Fibroblast of upper back skin (primary cell): ENCODE results near the gene MAP4K2.
A peak's percentile ranks its signal among the peaks of the same experiment; 100 is the strongest.

Experiments
- DNase-seq: peaks from one replicate; pipeline ENCODE4 v3.0.0-alpha.2; 2013

The MAP4K2 gene

DNA sequence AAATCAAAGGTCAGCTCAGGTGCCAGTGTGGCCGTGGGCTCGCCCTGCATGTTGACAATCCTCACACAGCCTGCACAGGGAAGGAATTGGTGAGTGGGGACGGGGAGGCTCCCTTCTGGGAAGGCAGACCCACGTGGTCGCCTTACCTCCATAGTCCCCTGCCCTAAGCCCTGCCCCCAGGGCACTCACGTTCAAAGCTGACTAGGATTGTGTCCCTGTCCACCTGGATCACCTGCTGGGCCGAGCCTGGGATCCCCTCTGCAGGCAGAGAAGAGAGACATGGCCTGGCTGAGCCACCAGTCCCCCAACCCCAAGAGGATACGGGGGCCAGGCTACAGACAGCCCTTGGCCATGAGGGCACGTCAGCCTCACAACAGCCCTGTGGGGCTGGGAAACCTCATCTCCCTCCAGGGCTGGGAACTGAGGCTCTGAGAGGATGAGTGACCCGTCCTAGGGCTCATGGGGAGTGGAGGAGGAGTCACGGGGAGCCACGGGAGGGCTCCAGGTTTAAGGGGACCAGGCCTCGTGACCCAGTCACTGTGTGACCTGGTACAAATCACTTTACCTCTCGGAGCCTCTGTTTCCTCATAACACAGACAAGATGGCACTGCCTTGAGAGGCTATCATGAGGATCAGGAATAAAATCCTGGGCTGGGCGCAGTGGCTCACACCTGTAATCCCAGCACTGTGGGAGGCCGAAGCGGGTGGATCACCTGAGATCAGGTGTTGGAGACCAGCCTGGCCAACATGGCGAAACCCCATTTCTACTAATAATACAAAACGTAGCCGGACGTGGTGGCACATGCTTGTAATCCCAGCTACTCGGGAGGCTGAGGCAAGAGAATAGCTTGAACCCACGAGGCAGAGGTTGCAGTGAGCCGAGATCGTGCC is 12.6 kb downstream of the MAP4K2 start:
- DNase-seq: no peak

GRCh38 chr11:64789331-64790204 is 13.4 kb downstream of the MAP4K2 start:
- no peak for DNase-seq

GRCh38 chr11:64788321-64789215 is 14.4 kb downstream of the MAP4K2 start:
- DNase-seq: no peak

DNA sequence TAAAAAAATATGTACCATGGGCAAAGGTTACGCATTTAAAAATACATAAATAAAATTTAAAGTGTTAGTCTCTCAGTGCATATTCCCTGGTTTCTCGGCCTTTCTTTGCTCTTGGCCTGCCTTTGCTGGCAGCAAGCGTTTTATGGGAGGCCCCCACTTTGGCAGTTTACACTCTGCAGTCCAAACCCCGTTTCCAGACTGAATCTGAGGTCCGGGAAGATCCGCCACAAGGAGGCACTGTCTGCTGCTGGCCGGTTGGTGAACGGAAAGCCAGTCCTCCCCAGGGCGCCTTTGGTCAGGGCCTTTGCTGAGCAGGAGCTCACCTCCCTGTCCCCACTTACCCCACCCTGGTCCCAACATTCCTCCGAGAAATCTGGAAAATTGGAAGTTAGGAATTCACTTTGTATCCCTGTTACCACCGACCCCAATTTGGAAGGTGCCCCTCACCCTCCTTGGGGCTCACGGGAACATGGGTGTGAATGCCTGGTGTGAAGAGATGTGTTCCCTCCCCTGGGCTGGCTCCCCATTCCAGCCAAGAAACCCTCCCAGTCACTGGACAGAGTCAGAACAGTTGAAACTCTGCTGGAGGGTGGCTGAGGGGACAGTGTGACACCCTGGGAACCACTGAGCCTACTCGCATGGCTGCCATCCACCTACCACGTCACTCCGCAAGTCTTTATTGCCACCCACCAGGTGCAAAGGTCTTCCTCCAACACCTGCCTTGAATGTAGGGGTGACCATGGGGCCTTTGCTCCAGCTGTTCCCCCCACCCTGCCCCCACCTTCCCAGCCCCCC is 15.3 kb downstream of the MAP4K2 start:
- peak; percentile 32 for DNase-seq

- no peak for DNase-seq
Measured at GRCh38 chr11:64786308-64786707, 16.7 kb downstream of the MAP4K2 start.

GRCh38 chr11:64784813-64785581 is 18.0 kb downstream of the MAP4K2 start:
- no peak for DNase-seq

DNA sequence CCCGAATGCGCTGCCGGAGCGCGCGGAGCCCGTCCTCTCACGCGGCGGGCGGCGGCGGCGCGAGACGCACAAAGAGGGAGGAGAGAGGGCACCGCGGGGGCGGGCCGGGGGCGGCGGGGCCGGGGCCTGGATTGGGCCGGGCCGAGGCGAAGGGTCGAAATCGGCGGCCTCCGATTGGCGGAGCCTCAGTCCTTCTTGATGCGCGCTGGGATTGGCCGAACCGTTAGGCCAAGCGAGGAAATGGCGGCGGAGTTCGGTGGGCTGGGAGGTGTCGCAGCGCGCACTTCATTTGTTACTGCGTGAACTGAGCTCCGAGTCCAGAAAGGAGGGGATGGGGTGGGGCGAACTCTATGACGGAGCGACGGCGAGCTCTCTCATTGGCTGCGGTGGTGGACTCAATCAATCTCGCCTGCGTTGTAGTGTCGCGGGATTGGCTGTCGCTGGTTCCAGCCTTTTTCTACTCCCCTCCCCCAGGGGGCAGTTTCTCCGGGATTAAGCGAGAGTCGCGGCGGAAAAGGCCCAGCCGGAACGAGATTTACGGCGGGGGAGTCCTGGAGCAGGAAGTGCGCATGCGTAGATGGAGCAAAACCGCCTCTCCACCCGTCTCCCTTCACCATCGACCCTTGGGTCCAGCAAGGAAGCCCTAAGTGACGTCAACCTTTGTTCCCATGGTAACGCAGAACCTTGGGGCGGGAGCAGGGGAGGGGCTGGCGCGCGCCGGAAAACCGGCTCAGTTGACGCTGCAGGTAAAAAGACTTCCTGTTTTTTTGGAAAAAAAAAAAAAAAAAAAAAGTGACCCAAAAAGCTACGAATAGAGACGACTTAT is 24.3 kb downstream of the MAP4K2 start, which contains the start of gene SF1:
SF1 (minus strand) TSS at position 70 of the 826 bp plus-strand sequence. CDS start 150 bp downstream, outside the sequence.
- DNase-seq: peak; percentile 100

DNA sequence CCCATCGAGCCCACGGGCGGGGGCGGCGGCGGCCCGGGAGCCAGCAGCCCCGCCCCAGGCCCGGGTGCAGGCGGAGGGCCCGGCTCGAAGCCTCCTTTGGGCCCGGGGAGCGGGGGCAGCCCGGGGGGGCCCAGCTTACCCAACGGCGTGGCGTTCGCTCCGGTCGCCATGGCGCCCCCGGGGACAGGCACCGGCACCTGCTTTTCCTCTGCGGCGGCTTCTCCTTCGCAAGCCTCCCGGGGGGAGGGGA is 24.9 kb downstream of the MAP4K2 start:
- DNase-seq: no peak

DNA sequence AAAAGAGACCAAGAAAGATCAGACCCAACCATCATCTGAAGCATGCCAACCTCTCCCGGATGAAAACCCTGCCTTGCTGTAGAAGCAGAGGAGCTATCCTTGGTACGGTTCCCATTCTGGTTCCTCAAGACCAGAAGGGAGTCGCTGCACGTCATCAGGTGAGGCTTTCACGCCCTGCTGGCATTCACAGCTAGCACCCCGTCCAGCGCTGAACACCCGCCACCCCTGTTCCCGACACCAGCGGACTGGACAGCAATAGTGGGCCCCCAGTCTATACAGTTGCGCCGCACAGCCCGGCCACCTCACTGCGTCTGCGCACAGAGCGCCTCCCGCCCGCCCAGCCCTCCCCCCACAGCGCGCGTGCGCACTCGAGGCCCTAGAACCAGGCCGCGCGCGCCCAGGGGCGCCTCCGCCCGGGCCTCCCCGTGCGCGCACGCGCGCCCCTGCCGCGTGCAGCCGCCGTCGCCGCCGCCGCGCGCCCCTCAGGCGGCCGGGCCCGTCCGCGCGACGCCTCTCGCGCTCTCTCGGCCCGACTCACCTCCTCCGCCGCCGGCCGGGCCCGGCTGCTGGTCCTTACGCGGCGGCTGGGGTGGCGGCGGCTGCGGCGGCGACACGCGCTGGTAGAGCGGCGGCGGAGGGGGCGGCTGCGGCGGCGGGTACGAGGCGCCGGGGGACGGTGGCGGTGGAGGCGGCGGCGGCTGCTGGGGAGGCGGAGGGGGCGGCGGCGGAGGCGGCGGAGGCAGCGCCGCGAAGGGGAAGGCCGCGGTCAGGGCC is 25.4 kb downstream of the MAP4K2 start:
- peak; percentile 77 for DNase-seq

- no peak for DNase-seq
Measured at GRCh38 chr11:64776875-64777274, 26.1 kb downstream of the MAP4K2 start.

DNA sequence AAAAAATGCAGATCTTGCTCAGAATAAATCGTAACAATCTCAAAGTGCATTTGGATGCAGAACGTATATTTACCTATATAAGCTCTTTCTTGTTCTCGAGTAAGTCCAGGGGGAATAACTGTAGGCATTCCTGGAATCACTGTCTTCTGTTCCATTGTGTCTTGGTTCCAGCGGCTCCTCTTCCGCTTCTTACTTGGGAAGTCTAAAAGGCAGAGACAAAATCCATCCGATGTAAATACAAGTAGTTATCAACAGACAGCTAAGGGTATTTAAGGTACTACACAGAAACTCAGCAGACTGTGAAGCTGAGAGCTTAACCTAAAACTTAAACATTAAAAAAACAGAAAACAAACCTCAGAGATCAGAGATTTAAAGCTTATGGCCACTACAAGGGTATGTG is 26.6 kb downstream of the MAP4K2 start:
- no peak for DNase-seq

GRCh38 chr11:64774144-64774543 is 28.9 kb downstream of the MAP4K2 start:
- DNase-seq: no peak

DNA sequence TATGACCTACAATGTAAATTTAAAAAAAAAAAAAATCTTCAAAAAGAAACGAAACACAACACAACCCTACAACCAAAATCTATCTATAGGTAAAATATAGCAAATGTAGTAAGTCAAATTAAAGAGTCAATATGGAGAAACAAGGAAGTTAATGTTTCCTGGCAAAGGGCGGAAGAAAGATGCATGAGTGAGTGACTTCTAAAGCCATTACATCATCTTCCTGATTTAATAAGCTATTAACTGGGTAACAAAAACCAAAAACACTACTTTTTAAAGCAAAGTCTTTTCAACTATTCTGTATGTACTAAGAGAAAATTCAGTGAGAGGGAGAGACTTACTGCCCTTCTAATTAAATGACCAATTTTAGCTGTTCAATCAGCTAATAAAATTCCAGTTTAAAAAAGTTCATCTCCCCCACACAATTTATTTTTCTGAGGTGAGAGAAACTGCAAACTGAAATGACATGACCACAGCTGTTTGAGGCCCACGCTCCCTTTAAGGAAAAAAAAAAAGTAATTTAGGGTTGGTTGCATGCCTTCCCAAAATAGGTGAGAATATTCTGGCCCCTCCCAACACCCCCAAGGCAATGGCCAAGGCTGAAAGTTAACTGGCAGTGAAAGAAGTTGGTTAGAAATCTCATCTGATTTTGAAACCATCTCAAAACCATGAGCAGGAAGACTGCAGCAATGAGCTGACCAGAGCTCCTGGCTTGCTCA is 30.6 kb downstream of the MAP4K2 start:
- no peak for DNase-seq

- DNase-seq: no peak
Measured at GRCh38 chr11:64771861-64772260, 31.2 kb downstream of the MAP4K2 start.

DNA sequence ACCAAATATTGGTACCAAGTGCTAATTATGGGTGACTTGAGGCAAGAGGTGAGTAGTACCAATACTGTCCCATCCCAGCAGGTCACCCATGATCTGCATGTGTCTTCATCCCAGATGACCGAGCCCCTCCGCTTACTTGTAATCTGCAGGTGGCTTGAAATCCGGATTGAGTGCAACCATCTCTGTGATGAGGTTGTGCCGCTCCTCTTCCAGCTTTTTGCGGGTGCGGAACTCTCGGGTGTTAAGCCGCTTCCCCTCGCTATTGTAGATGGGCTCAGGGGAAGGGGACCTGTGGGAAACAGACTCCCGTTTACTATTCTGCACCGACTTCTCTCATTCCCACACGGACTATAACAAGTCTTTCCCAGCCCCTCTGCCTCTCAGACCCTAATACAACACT is 32.9 kb downstream of the MAP4K2 start:
- DNase-seq: no peak

GRCh38 chr11:64769283-64769682 is 33.7 kb downstream of the MAP4K2 start:
- no peak for DNase-seq

- no peak for DNase-seq
Measured at GRCh38 chr11:64768300-64768694, 34.7 kb downstream of the MAP4K2 start.

DNA sequence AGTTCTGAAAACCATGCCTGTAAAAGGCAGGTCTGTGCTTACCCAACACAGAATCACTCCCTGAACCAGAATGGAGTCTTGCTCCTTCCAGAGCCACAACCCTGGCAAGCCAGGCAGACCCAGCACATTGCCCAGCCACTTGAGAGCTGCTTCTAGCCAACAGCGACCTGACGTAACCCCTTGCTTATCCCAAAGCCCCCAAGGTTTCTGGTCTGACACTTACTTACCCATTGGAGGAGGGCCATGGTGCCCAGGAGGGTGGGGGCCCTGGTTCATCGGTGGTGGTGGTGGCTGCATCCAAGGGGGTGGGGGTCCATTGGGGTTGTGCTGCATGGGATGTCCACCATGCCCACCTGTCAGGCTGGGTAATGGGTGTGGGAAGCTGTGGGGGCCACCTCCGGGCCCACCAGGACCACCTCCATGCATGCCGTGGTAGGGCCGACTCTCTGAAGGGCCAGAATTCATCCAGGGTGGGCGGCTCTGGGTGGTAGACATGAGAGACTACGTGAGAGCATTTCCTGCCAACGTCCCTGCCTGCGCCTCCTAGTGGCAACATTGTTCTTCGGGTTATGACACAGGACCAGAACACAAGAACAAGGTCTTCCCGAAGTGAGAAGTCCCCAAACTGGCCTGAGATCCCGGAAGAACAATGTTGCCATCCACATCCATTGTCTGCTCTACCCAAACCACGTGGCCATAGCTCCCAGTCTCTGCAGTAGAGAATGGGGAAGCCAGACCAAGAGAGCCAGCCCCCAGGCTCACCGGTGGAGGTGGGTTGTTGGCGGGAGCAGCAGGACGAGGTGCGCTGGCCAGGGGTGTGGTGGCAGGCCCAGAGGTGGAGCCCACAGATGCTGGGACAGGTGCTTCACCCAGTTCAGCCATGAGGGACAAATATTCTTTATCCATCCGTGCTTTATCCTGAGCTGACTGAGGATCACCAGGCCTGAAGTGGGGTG is 35.4 kb downstream of the MAP4K2 start:
- peak; percentile 61 for DNase-seq
